ENCODE measurements around the gene NPHP4.

DNA sequence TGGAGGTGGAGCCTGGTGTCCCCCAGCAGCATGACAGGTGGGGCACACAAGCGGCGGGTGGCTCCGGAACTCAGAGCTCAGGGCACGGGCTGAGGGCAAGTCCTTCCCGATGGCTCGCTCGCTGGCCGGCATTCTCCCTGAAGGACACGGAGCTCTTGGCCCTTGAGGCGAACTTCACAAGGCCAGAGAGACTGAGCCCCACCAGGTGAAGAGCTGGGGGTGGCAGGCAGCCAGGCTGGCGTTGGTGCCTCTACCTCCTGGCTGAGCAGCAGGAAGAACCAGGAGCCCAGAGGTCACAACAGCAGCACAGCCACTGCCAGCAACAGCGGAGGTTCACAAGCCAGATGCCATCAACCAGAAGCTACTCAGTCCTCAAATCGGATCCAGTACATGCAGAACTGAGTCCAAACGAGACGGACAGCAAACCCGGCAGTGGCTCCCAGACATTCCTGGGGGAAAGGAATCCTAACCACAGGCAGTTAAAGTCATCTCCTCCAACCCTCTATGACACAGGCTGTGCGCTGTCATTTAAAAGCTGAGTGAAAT is 54.1 kb downstream of the NPHP4 start:
- TF ChIP-seq TCF7 (IDR thresholded peaks at IDR 0.05; ENCODE audit: borderline replicate concordance) (no peak), EZH2 (IDR thresholded peaks at IDR 0.05; ENCODE audit: borderline replicate concordance, control insufficient read depth, low read depth, low read length) (no peak), NFYB (IDR thresholded peaks at IDR 0.05; ENCODE audit: insufficient read depth, low read depth, low read length) (no peak), SRF (IDR thresholded peaks at IDR 0.05; ENCODE audit: low read depth in 2 of 2, low read length in 2 of 2) (no peak), NR2F1 (conservative IDR thresholded peaks at IDR 0.05) (no peak), JUND (IDR thresholded peaks at IDR 0.05; ENCODE audit: low read depth, low read length) (no peak), YY1 (IDR thresholded peaks at IDR 0.05; ENCODE audit: low read depth, low read length) (no peak), MXI1 (IDR thresholded peaks at IDR 0.05; ENCODE audit: low read depth, low read length) (no peak), CBX3 (IDR thresholded peaks at IDR 0.05; ENCODE audit: borderline replicate concordance, low read depth) (no peak), POLR2A (IDR thresholded peaks at IDR 0.05; ENCODE audit: low read depth, low read length) (no peak)
- TF ChIP-seq, protein P1, sequence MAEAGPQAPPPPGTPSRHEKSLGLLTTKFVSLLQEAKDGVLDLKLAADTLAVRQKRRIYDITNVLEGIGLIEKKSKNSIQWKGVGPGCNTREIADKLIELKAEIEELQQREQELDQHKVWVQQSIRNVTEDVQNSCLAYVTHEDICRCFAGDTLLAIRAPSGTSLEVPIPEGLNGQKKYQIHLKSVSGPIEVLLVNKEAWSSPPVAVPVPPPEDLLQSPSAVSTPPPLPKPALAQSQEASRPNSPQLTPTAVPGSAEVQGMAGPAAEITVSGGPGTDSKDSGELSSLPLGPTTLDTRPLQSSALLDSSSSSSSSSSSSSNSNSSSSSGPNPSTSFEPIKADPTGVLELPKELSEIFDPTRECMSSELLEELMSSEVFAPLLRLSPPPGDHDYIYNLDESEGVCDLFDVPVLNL (IDR thresholded peaks at IDR 0.05; ENCODE audit: low read depth, low read length): no peak
- TF ChIP-seq, protein P2, sequence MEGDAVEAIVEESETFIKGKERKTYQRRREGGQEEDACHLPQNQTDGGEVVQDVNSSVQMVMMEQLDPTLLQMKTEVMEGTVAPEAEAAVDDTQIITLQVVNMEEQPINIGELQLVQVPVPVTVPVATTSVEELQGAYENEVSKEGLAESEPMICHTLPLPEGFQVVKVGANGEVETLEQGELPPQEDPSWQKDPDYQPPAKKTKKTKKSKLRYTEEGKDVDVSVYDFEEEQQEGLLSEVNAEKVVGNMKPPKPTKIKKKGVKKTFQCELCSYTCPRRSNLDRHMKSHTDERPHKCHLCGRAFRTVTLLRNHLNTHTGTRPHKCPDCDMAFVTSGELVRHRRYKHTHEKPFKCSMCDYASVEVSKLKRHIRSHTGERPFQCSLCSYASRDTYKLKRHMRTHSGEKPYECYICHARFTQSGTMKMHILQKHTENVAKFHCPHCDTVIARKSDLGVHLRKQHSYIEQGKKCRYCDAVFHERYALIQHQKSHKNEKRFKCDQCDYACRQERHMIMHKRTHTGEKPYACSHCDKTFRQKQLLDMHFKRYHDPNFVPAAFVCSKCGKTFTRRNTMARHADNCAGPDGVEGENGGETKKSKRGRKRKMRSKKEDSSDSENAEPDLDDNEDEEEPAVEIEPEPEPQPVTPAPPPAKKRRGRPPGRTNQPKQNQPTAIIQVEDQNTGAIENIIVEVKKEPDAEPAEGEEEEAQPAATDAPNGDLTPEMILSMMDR (IDR thresholded peaks at IDR 0.05 in 2 of 3, conservative IDR thresholded peaks at IDR 0.05 in 1 of 3; ENCODE audit: control insufficient read depth in 2 of 3, extremely low read depth in 1 of 3, insufficient read depth in 1 of 3, low read depth in 3 of 3, low read length in 3 of 3): no peak
- TF ChIP-seq, protein P3, sequence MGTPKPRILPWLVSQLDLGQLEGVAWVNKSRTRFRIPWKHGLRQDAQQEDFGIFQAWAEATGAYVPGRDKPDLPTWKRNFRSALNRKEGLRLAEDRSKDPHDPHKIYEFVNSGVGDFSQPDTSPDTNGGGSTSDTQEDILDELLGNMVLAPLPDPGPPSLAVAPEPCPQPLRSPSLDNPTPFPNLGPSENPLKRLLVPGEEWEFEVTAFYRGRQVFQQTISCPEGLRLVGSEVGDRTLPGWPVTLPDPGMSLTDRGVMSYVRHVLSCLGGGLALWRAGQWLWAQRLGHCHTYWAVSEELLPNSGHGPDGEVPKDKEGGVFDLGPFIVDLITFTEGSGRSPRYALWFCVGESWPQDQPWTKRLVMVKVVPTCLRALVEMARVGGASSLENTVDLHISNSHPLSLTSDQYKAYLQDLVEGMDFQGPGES (IDR thresholded peaks at IDR 0.05): no peak

Measured in GM12878 (cell line).